HG03439 (cell line): Measurements from ENCODE around the gene RGL2.
"Not testable (repeated sequence)": the region's sequence is repeated elsewhere in the genome, so short reads cannot be mapped to it uniquely, and the experiment has no call there.

Experiments used
- ATAC-seq: cut with Tn5 transposase; IDR thresholded peaks from one replicate; pipeline ENCODE4 v1.9.1; 2021; ENCODE audit warnings: mild to moderate bottlenecking, moderate library complexity; ENCODE audit not compliant: unreplicated experiment

Gene RGL2

GRCh38 chr6:33294086-33294823, 4.5 kb downstream of the RGL2 start:
- ATAC-seq: no peak

- ATAC-seq: no peak
Observed at GRCh38 chr6:33292996-33293682, 5.6 kb downstream of the RGL2 start.

GRCh38 chr6:33290459-33290858, 8.3 kb downstream of the RGL2 start:
- ATAC-seq: no peak

- no peak for ATAC-seq
Observed at GRCh38 chr6:33289784-33290315, 8.9 kb downstream of the RGL2 start.

GRCh38 chr6:33288921-33289783, 9.6 kb downstream of the RGL2 start, which contains the start of the genes PFDN6 and WDR46:
TSS of gene PFDN6 (plus strand) at chr6:33289601. CDS start at chr6:33289857, 256 bp downstream.
TSS of gene WDR46 (minus strand) at chr6:33289239. CDS start at chr6:33289170, 69 bp downstream.
- peak; percentile 83 for ATAC-seq

- ATAC-seq: no peak
Observed at GRCh38 chr6:33288141-33288920, 10.4 kb downstream of the RGL2 start.

GRCh38 chr6:33286946-33287914, 11.5 kb downstream of the RGL2 start:
- no peak for ATAC-seq

GRCh38 chr6:33285214-33285613, 13.5 kb downstream of the RGL2 start:
- not testable (repeated sequence) for ATAC-seq

GRCh38 chr6:33280539-33280938, 18.2 kb downstream of the RGL2 start:
- no peak for ATAC-seq

- no peak for ATAC-seq
Observed at GRCh38 chr6:33279971-33280511, 18.7 kb downstream of the RGL2 start.

GRCh38 chr6:33279257-33279695, 19.5 kb downstream of the RGL2 start:
- ATAC-seq: no peak

GRCh38 chr6:33278810-33279209, 19.9 kb downstream of the RGL2 start:
- no peak for ATAC-seq

GRCh38 chr6:33278392-33278741, 20.4 kb downstream of the RGL2 start:
- ATAC-seq: no peak

GRCh38 chr6:33277663-33278391, 20.9 kb downstream of the RGL2 start:
- peak; percentile 15 for ATAC-seq

GRCh38 chr6:33276864-33277662, 21.7 kb downstream of the RGL2 start, which contains the start of gene B3GALT4:
TSS of gene B3GALT4 (plus strand) at chr6:33277123. CDS start at chr6:33277420, 297 bp downstream.
- ATAC-seq: peak; percentile 55

GRCh38 chr6:33276581-33276863, 22.2 kb downstream of the RGL2 start:
- ATAC-seq: no peak

- not testable (repeated sequence) for ATAC-seq
Observed at GRCh38 chr6:33275795-33276580, 22.8 kb downstream of the RGL2 start.
